Esophagus squamous epithelium (tissue), 5 donors: Measurements from ENCODE around the gene TSTD1. TPM values are rescaled to one million over a fixed set of nuclear protein-coding genes. Genes with fewer than 3 reads are reported as not detected.
A peak's percentile ranks its signal among the peaks of the same experiment; 100 is the strongest.
"Not testable (repeated sequence)": the region's sequence is repeated elsewhere in the genome, so short reads cannot be mapped to it uniquely, and the experiment has no call there.

Experiments used
- DNase-seq: peaks from one replicate; lab custom pipeline; 2025; lab: John Stamatoyannopoulos, UW
- H3K27ac ChIP-seq, 4 donors: fragments of 200-600 bp; sonication (generic); one replicate each; pipeline ENCODE4 v1.5.1; 2016 to 2019; ENCODE audit warnings: mild to moderate bottlenecking in 1 of 4
- H3K27me3 ChIP-seq, 4 donors: fragments of 200-600 bp; sonication (generic); 1 replicate in 3 of 4; 2 replicates in 1 of 4; pipeline versions ENCODE4 v1.5.1 to v1.6.0; 2017 to 2021; ENCODE audit warnings: antibody characterized with exemption in 1 of 4
- H3K36me3 ChIP-seq, 3 donors: fragments of 200-600 bp; sonication (generic); one replicate each; pipeline ENCODE4 v1.5.1; 2016 to 2019
- H3K4me1 ChIP-seq, 3 donors: fragments of 200-600 bp; sonication (generic); one replicate each; pipeline ENCODE4 v1.5.1; 2017 to 2019
- H3K4me3 ChIP-seq, 4 donors: fragments of 200-600 bp; sonication (generic); 1 replicate in 3 of 4; 2 replicates in 1 of 4; pipeline ENCODE4 v1.5.1; 2016 to 2019; ENCODE audit warnings: mild to moderate bottlenecking in 2 of 4, moderate library complexity in 1 of 4
- H3K9me3 ChIP-seq, 3 donors: fragments of 200-600 bp; sonication (generic); one replicate each; pipeline ENCODE4 v1.5.1; 2016 to 2019
- CTCF ChIP-seq, 6 experiments: fragments of 450-650 bp in 4 of 6; fragments of 200-600 bp in 2 of 6; sonication (generic) in 2 of 6; IDR thresholded peaks; one replicate each; pipeline ENCODE4 v1.5.1; 2016 to 2019; ENCODE audit warnings: antibody characterized with exemption in 6 of 6, mild to moderate bottlenecking in 4 of 6, moderate library complexity in 4 of 6
- POLR2A ChIP-seq, 4 donors: fragments of 450-650 bp; IDR thresholded peaks; one replicate each; pipeline ENCODE4 v1.6.1; 2017; ENCODE audit warnings: antibody characterized with exemption in 4 of 4, mild to moderate bottlenecking in 4 of 4, moderate library complexity in 3 of 4
- WGBS, 2 donors: methylation state at CpG; one replicate each; pipeline ENCODE4 v1.1.5; 2018; 5-methylcytosine and 5-hydroxymethylcytosine counted together
- intact Hi-C: fragments of 100-400 bp; cut with DNase I; formaldehyde crosslinking; loops from one replicate; pipeline ENCODE4 v1.15.0; 2022
- total RNA-seq, 4 donors: library from RNA; depleted of rRNA; stranded (reverse); fragments of >200 nt; gene quantifications; one replicate each; pipeline ENCODE4 v1.1.0, GENCODE V29; 2016
- donor health status: DM: yes; HTN: yes; CAD: no.

The TSTD1 gene
- total RNA-seq, 4 donors from 2014 or later: 69.3 to 99.0 (median 91.4) TPM

- H3K4me1 ChIP-seq: peaks cover 26 to 62% (median 28%) of the 10 kb centered on the region in 3 donors
- H3K36me3 ChIP-seq: no peaks in the 10 kb centered on the region
- no peaks in the 10 kb centered on the region for H3K9me3 ChIP-seq
- TF ChIP-seq CTCF (IDR thresholded peaks at IDR 0.05): peak in 1 of 6 experiments; percentile 9
- peak in 3 of 4 donors; percentile 62 to 94 (median 69) for TF ChIP-seq POLR2A (IDR thresholded peaks at IDR 0.05)
- intact Hi-C loops: no loop called here
- H3K4me3 ChIP-seq: peak overlapping the region; percentile 55 to 80 (median 78)
- 15 to 21% methylated on average over 16 to 25 of the region's 34 CpGs for WGBS, 2 donors
- peak; percentile 32 for DNase-seq
- H3K27ac ChIP-seq: peak overlapping the region; percentile 90 to 99 (median 97)
- H3K27me3 ChIP-seq: peaks cover 0 to 10% (median 0%) of the 10 kb centered on the region in 4 donors
Observed at GRCh38 chr1:161021165-161021969, 17.4 kb downstream of the TSTD1 start.

GRCh38 chr1:161020509-161021164, 18.1 kb downstream of the TSTD1 start, which contains the start of gene F11R:
TSS of gene F11R (minus strand) at chr1:161021152. CDS start at chr1:161021073, 79 bp downstream.
- WGBS, 2 donors: 0% methylated on average over 1 to 14 of the region's 36 CpGs
- H3K36me3 ChIP-seq: no peaks in the 10 kb centered on the region
- H3K9me3 ChIP-seq: no peaks in the 10 kb centered on the region
- TF ChIP-seq CTCF (IDR thresholded peaks at IDR 0.05) (peak in 2 of 6 experiments; percentile 5 to 48), POLR2A (IDR thresholded peaks at IDR 0.05) (peak in 1 of 4 donors; percentile 70)
- intact Hi-C loops: no loop called here
- H3K27ac ChIP-seq: peak within 1 kb of the TSS; percentile 90 to 99 (median 97)
- H3K4me1 ChIP-seq: peaks cover 31 to 69% (median 35%) of the 10 kb centered on the region in 3 donors
- no peak for DNase-seq
- H3K27me3 ChIP-seq: peaks cover 0 to 10% (median 0%) of the 10 kb centered on the region in 4 donors
- peak within 1 kb of the TSS; percentile 55 to 80 (median 78) for H3K4me3 ChIP-seq

GRCh38 chr1:161019751-161020495, 18.8 kb downstream of the TSTD1 start:
- Histone ChIP-seq H3K27ac (peak overlapping the region; percentile 90 to 99 (median 97)), H3K4me3 (peak overlapping the region; percentile 55 to 80 (median 78)), H3K4me1 (peaks cover 34 to 76% (median 37%) of the 10 kb centered on the region in 3 donors), H3K27me3 (peaks cover 0 to 10% (median 0%) of the 10 kb centered on the region in 4 donors), H3K9me3 (no peaks in the 10 kb centered on the region), H3K36me3 (no peaks in the 10 kb centered on the region)
- no peak for DNase-seq
- TF ChIP-seq POLR2A (IDR thresholded peaks at IDR 0.05) (peak in 2 of 4 donors; percentile 61 to 80), CTCF (IDR thresholded peaks at IDR 0.05) (peak in 1 of 6 experiments; percentile 3)
- 6 to 29% methylated on average over 8 to 10 of the region's 10 CpGs for WGBS, 2 donors
- intact Hi-C loops: no loop called here

GRCh38 chr1:161019111-161019660, 19.6 kb downstream of the TSTD1 start:
- H3K36me3 ChIP-seq, DNase-seq, intact Hi-C loops, H3K9me3 ChIP-seq: not testable (repeated sequence)
- H3K4me1 ChIP-seq: peaks cover 34 to 84% (median 45%) of the 10 kb centered on the region in 3 donors
- H3K27me3 ChIP-seq: peaks cover 0 to 10% (median 0%) of the 10 kb centered on the region in 4 donors
- WGBS, 2 donors: 39 to 62% methylated on average over 15 of the region's 15 CpGs
- peak overlapping the region; percentile 90 to 99 (median 97) for H3K27ac ChIP-seq
- H3K4me3 ChIP-seq: peak overlapping the region; percentile 55 to 80 (median 78)

GRCh38 chr1:161018631-161018930, 20.2 kb downstream of the TSTD1 start:
- Histone ChIP-seq H3K4me1 (peaks cover 34 to 90% (median 49%) of the 10 kb centered on the region in 3 donors), H3K27ac (peak overlapping the region; percentile 82 to 99 (median 94)), H3K36me3 (no peaks in the 10 kb centered on the region), H3K27me3 (peaks cover 0 to 10% (median 0%) of the 10 kb centered on the region in 4 donors), H3K9me3 (no peaks in the 10 kb centered on the region), H3K4me3 (peak overlapping the region; percentile 55 to 80 (median 78))
- DNase-seq: no peak
- intact Hi-C loops: no loop called here
- 67% methylated on average over 1 of the region's 1 CpG; no CpG with 5 or more reads in 1 of the 2 donors for WGBS, 2 donors
- no peak for TF ChIP-seq POLR2A (IDR thresholded peaks at IDR 0.05)
- TF ChIP-seq CTCF (IDR thresholded peaks at IDR 0.05): no peak
